NT2/D1 (cell line): ENCODE measurements around the gene WTAP.
"Not testable (repeated sequence)": the region's sequence is repeated elsewhere in the genome, so short reads cannot be mapped to it uniquely, and the experiment has no call there.

Source experiments
- DNase-seq: peaks from one replicate; pipeline ENCODE4 v3.0.0-alpha.2; 2011; ENCODE audit warnings: low read depth, low spot score
- H3K27me3 ChIP-seq: 2 replicates; pipeline ENCODE4 v1.6.0; 2011; ENCODE audit warnings: mild to moderate bottlenecking; ENCODE audit not compliant: insufficient read length, insufficient read depth
- H3K36me3 ChIP-seq: 2 replicates; pipeline ENCODE4 v1.6.1; 2011; ENCODE audit warnings: mild to moderate bottlenecking, low read length, mixed read lengths; ENCODE audit not compliant: insufficient read depth, insufficient read length
- H3K4me1 ChIP-seq: 2 replicates; pipeline ENCODE4 v1.5.1; 2011; ENCODE audit not compliant: insufficient read depth, insufficient read length
- H3K4me3 ChIP-seq: 2 replicates; pipeline ENCODE4 v1.5.1; 2011; ENCODE audit warnings: low read depth; ENCODE audit not compliant: insufficient read length
- H3K9ac ChIP-seq: 2 replicates; pipeline ENCODE4 v1.6.0; 2011; ENCODE audit warnings: low read depth; ENCODE audit not compliant: insufficient read length
- H3K9me3 ChIP-seq: 2 replicates; pipeline ENCODE4 v1.5.1; 2011; ENCODE audit warnings: mild to moderate bottlenecking, low read length; ENCODE audit not compliant: insufficient read depth
- SUZ12 ChIP-seq: IDR thresholded peaks from 2 replicates; pipeline ENCODE4 v1.6.1; 2011; ENCODE audit not compliant: insufficient read length, insufficient read depth; ENCODE audit errors: extremely low read depth
- YY1 ChIP-seq: IDR thresholded peaks from 2 replicates; pipeline ENCODE4 v1.6.1; 2011; ENCODE audit not compliant: insufficient read length, insufficient read depth
- ZNF274 ChIP-seq: IDR thresholded peaks from 2 replicates; pipeline ENCODE4 v1.6.1; 2011; ENCODE audit warnings: mild to moderate bottlenecking, low read depth, low read length

WTAP gene

DNA sequence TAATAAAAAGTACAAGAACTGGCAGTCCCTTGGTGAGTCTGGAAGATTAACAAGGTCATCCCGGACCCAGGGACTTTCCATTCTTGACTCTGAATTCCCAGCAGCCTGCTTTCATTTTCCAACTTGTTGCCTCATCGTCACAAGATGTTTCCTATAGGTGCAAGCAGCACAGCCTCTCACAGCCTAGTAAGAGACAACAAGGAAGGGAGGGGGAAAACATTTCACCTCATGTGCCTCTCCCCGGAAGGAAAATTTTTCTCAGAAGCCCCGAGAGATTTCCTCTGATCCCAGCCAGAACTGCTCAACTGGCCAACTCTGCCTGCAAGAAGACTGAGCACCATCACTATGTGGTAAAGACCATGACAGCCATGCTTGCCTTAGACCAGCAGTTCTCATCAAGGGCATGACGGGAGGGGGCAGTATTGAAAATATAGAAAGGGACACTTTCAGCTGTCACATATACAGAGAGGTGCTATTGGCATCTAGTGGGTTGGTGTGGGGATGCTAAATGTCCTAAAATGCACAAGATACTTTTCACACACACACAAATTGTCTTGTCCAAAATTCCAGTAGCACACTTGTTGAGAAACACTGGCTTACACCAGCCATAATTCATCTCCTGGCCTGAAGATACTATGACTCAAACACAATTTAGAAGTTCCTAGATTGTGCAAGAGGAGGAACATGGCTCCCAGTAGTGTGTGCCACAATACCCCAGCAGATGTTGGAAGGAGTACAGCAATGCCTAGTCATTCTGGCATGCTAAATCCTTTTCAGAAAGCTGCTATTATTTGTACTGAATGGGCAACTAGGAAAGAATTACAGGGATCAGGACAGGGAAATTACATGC, 10.8 kb upstream of the WTAP start:
- Histone ChIP-seq H3K4me3 (no peak overlapping the region), H3K4me1 (no peaks in the 10 kb centered on the region), H3K9ac (no peak overlapping the region), H3K36me3 (no peaks in the 10 kb centered on the region), H3K9me3 (no peaks in the 10 kb centered on the region), H3K27me3 (no peaks in the 10 kb centered on the region)
- DNase-seq: no peak
- TF ChIP-seq YY1 (no peak), SUZ12 (no peak), ZNF274 (no peak)

DNA sequence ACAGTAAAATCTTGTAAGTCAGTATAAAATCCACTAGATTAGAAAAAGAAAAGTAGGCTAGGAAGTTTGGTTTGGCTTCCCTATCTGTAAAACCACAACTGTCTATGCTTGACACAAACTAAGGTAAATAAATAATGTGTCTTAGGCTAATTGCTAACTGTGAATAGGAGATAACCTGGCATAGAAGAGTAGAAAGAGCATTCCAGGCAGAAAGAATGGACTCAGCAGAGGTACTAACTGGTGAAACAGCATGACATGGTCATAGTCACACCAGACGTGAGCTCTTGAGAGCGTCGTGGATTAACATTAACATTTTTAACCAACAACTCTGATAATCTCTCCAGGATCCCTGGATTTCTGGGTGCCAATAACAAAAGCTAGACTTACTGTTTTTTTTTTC, 8.7 kb upstream of the WTAP start:
- Histone ChIP-seq H3K27me3 (no peaks in the 10 kb centered on the region), H3K9ac (no peak overlapping the region), H3K4me1 (no peaks in the 10 kb centered on the region), H3K36me3 (peaks cover 4% of the 10 kb centered on the region), H3K9me3 (no peaks in the 10 kb centered on the region), H3K4me3 (no peak overlapping the region)
- TF ChIP-seq SUZ12: no peak
- no peak for TF ChIP-seq ZNF274
- no peak for TF ChIP-seq YY1
- DNase-seq: no peak

DNA sequence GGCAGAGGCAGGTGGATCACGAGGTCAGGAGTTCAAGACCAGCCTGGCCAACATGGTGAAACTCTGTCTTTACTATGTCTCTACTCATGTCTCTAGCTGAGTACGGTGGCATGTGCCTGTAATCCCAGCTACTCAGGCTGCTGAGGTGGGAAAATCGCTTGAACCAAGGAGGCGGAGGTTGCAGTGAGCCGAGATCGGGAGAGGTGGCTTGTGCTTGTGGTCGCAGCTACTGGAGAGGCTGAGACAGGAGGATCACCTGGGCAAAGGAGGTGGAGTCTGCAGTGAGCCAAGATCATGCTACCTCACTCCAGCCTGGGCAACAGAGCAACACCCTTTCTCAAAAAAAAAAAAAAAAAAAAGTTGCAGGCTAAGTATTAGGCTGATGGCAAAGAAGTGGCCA, 8.0 kb upstream of the WTAP start:
- Histone ChIP-seq H3K36me3 (peaks cover 4% of the 10 kb centered on the region), H3K4me1 (no peaks in the 10 kb centered on the region), H3K9ac (no peak overlapping the region), H3K27me3 (no peaks in the 10 kb centered on the region), H3K9me3 (no peaks in the 10 kb centered on the region), H3K4me3 (no peak overlapping the region)
- no peak for DNase-seq
- TF ChIP-seq YY1 (no peak), SUZ12 (no peak), ZNF274 (no peak)

DNA sequence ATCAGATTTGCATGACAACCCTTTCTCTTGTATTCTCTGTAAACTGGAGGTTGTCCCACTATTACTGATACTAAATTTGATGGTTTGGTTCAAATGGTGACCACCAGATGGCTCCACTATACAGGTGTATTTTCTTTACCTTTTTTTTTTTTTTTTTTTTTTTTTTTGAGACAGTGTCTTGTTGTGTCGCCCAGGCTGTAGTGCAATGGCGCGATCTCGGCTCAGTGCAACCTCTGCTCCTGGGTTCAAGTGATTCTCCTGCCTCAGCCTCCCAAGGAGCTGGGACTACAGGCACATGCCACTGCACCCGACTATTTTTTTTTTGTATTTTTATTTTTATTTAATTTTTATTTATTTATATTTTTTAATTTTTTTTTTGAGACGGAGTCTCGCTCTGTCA, 6.6 kb upstream of the WTAP start:
- Histone ChIP-seq H3K9ac (no peak overlapping the region), H3K4me1 (no peaks in the 10 kb centered on the region), H3K4me3 (no peak overlapping the region), H3K9me3 (no peaks in the 10 kb centered on the region), H3K36me3 (peaks cover 4% of the 10 kb centered on the region), H3K27me3 (no peaks in the 10 kb centered on the region)
- TF ChIP-seq SUZ12: no peak
- no peak for TF ChIP-seq YY1
- no peak for TF ChIP-seq ZNF274
- peak; percentile 38 for DNase-seq

DNA sequence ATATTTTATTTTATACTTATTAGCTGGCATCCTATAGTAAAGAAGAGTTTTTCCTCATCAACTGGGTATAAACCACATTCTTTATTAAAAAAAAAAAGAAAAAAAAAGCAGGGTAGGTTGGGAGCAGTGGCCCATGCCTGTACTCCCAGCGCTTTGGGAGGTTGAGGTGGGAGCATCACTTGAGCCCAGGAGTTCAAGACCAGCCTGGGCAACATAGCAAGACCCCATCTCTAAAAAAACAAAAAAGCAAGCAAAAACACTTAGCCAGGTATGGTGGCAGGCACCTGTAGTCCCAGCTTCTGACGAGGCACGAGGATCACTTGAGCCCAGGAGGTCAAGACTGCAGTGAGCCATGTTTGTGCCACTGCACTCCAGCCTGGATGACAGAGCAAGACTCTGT, 5.3 kb upstream of the WTAP start:
- H3K4me1 ChIP-seq, H3K4me3 ChIP-seq, H3K27me3 ChIP-seq, H3K36me3 ChIP-seq, DNase-seq, H3K9ac ChIP-seq, H3K9me3 ChIP-seq: not testable (repeated sequence)

DNA sequence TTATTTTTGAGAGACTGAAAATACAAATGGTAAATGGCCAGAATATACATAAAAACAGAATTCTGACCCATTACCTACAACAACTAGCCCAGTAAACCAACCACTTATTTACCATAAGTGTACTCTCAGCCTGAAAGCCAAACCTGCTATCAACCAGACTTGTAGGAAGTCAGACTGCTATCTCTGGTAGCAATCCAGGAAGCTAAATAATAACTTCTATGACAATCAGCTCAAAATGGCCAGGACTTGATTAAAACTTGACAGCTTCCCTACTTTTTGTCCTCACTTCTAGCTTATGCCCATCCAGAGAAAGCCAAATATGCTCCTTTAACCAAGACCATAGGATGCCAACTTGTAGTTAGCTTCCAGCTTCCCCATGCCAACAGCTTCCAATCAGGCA, 4.7 kb upstream of the WTAP start:
- no peaks in the 10 kb centered on the region for H3K27me3 ChIP-seq
- TF ChIP-seq SUZ12: no peak
- TF ChIP-seq YY1: no peak
- TF ChIP-seq ZNF274: no peak
- no peak overlapping the region for H3K4me3 ChIP-seq
- no peaks in the 10 kb centered on the region for H3K4me1 ChIP-seq
- H3K9ac ChIP-seq: no peak overlapping the region
- DNase-seq: no peak
- H3K36me3 ChIP-seq: peaks cover 4% of the 10 kb centered on the region
- no peaks in the 10 kb centered on the region for H3K9me3 ChIP-seq

DNA sequence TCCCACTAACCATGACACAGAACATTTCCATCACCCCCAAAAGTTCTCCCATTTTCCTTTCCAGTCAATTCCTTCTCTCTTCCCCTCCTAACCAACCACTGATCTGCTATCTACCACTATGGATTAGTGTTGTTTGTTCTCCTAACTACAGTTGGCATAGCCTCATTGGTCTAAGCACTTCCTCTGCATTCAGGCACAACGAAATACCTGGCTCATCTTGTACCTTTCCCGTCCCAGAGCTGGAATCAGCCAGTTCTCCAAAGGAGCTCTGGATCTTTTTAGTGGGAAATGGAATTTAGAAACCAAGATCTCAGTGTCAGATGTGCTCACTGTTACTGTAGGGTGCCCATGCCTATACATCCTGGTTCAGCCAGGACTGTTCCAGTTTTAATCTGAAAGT, 4.0 kb upstream of the WTAP start:
- no peak for TF ChIP-seq YY1
- TF ChIP-seq ZNF274: no peak
- no peak for TF ChIP-seq SUZ12
- H3K36me3 ChIP-seq: peaks cover 4% of the 10 kb centered on the region
- H3K9me3 ChIP-seq: no peaks in the 10 kb centered on the region
- H3K4me1 ChIP-seq: no peaks in the 10 kb centered on the region
- H3K4me3 ChIP-seq: no peak overlapping the region
- no peak for DNase-seq
- no peak overlapping the region for H3K9ac ChIP-seq
- no peaks in the 10 kb centered on the region for H3K27me3 ChIP-seq

DNA sequence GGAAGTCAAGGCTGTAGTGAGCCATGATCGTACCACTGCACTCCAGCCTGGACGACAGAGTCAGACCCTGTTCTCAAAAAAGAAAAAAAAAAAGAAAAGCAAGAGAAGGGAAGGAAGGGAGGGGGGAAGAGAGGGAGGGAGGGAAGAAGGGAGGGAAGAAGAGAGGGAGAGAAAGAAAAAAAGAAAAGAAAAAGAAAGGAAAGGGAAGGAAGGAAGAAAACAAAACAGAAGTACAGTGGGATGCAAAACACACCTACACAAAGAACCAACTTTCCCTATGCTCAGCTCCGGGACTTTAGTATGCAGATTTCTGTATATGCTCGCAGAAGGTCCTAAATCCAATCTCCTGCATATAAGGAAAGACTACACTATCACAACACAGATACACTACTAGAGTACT, 2.5 kb upstream of the WTAP start:
- Histone ChIP-seq H3K9me3 (no peaks in the 10 kb centered on the region), H3K27me3 (no peaks in the 10 kb centered on the region), H3K4me3 (no peak overlapping the region), H3K4me1 (no peaks in the 10 kb centered on the region), H3K9ac (peak overlapping the region; percentile 39), H3K36me3 (peaks cover 9% of the 10 kb centered on the region)
- no peak for DNase-seq
- no peak for TF ChIP-seq SUZ12
- no peak for TF ChIP-seq YY1
- TF ChIP-seq ZNF274: no peak

DNA sequence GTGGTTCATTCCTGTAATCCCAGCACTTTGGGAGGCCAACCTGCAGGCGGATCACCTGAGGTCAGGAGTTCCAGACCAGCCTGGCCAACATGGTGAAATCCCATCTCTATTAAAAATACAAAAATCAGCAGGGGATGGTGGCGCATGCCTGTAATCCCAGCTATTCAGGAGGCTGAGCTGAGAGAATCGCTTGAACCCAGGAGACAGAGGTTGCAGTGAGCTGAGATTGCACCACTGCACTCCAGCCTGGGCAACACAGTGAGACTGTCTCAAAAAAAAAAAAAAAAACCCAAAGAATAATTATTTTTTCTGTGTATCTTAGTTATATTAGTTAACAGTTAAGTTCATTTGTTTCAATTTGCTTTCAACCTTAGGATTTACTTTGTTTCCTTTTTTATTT, 2.1 kb upstream of the WTAP start:
- not testable (repeated sequence) for H3K4me1 ChIP-seq, DNase-seq, H3K9ac ChIP-seq, H3K4me3 ChIP-seq, H3K27me3 ChIP-seq, H3K36me3 ChIP-seq, H3K9me3 ChIP-seq
